Caco-2 (cell line): Measurements from ENCODE around the gene RASA4B. TPM values are rescaled to one million over a fixed set of nuclear protein-coding genes. Genes with fewer than 3 reads are reported as not detected.
A peak's percentile ranks its signal among the peaks of the same experiment; 100 is the strongest.

Experiments used
- BruUV-seq: library from RNA; stranded (reverse); fragments of 400-500 nt; replicated peaks from 2 replicates; lab custom pipeline; 2021; lab: Mats Ljungman, UMichigan
- CTCF ChIA-PET: fragments of 300-600 bp; sonication (Branson Sonifier 250); formaldehyde crosslinking; loops from one replicate; lab custom pipeline; 2022; ENCODE audit warnings: antibody characterized with exemption; lab: Charles Lee
- POLR2A ChIA-PET: fragments of 300-600 bp; sonication (Branson Sonifier 250); formaldehyde crosslinking; loops from one replicate; lab custom pipeline; 2022; ENCODE audit warnings: antibody characterized with exemption; lab: Charles Lee
- DNase-seq, 2 experiments: peaks; one replicate each; pipeline versions ENCODE4 v3.0.0 to v3.0.0-alpha.2; 2020 to 2022
- H3K27me3 ChIP-seq: replicated peaks from 2 replicates; pipeline ENCODE4 v1.6.0; 2011; ENCODE audit warnings: low read length; ENCODE audit not compliant: control insufficient read depth, insufficient read depth
- H3K36me3 ChIP-seq: 2 replicates; pipeline ENCODE4 v1.5.1; 2011; ENCODE audit warnings: low read length; ENCODE audit not compliant: control insufficient read depth, insufficient read depth
- H3K4me1 ChIP-seq: fragments of 250-450 bp; sonication (Bioruptor Pico); 2 replicates; pipeline ENCODE4 v1.5.1; 2020; ENCODE audit warnings: mild to moderate bottlenecking
- H3K4me3 ChIP-seq: 2 replicates; pipeline ENCODE4 v1.5.1; 2011; ENCODE audit warnings: low read depth, mild to moderate bottlenecking, control low read depth, low read length
- H3K9me3 ChIP-seq: fragments of 250-450 bp; sonication (Bioruptor Pico); 2 replicates; pipeline ENCODE4 v1.5.1; 2020; ENCODE audit warnings: mild to moderate bottlenecking, moderate library complexity
- H3K27ac Mint-ChIP-seq: one replicate; pipeline ENCODE4 v1.8.0; 2022; ENCODE audit warnings: mixed read lengths; ENCODE audit not compliant: unreplicated experiment
- H3K27me3 Mint-ChIP-seq: one replicate; pipeline ENCODE4 v1.8.0; 2022; ENCODE audit warnings: mixed read lengths; ENCODE audit not compliant: insufficient read depth, unreplicated experiment
- H3K36me3 Mint-ChIP-seq: one replicate; pipeline ENCODE4 v1.8.0; 2022; ENCODE audit warnings: mild to moderate bottlenecking, mixed read lengths; ENCODE audit not compliant: insufficient read depth, unreplicated experiment
- H3K4me1 Mint-ChIP-seq: one replicate; pipeline ENCODE4 v1.8.0; 2022; ENCODE audit warnings: low read depth, mixed read lengths; ENCODE audit not compliant: unreplicated experiment
- H3K4me3 Mint-ChIP-seq: one replicate; pipeline ENCODE4 v1.8.0; 2022; ENCODE audit warnings: mild to moderate bottlenecking, moderate library complexity, mixed read lengths; ENCODE audit not compliant: unreplicated experiment
- H3K9me3 Mint-ChIP-seq: one replicate; pipeline ENCODE4 v1.8.0; 2022; ENCODE audit warnings: mixed read lengths; ENCODE audit not compliant: unreplicated experiment
- intact Hi-C: fragments of 100-400 bp; cut with micrococcal nuclease; formaldehyde crosslinking; loops from one replicate; pipeline ENCODE4 v1.10.0; 2022; ENCODE audit not compliant: unreplicated experiment
- total RNA-seq: library from RNA; stranded (reverse); gene quantifications from 2 replicates; pipeline ENCODE4 v1.2.3, GENCODE V29; 2022
- TF ChIP-seq, protein P1 (sequence below), 2 experiments: fragments of 200-600 bp in 1 of 2; IDR thresholded peaks; 1 replicate in 1 of 2; 2 replicates in 1 of 2; pipeline versions ENCODE4 v1.5.1 to v1.8.0; 2011 to 2022; ENCODE audit warnings: antibody characterized with exemption in 1 of 2, control low read depth in 1 of 2, inconsistent platforms in 1 of 2, low read depth in 1 of 2, low read length in 1 of 2, mild to moderate bottlenecking in 1 of 2, moderate library complexity in 1 of 2; ENCODE audit not compliant: insufficient read depth in 1 of 2, severe bottlenecking in 1 of 2, unreplicated experiment in 1 of 2

Gene RASA4B
- total RNA-seq, 1 experiment from 2014 or later = 3.2 TPM

DNA sequence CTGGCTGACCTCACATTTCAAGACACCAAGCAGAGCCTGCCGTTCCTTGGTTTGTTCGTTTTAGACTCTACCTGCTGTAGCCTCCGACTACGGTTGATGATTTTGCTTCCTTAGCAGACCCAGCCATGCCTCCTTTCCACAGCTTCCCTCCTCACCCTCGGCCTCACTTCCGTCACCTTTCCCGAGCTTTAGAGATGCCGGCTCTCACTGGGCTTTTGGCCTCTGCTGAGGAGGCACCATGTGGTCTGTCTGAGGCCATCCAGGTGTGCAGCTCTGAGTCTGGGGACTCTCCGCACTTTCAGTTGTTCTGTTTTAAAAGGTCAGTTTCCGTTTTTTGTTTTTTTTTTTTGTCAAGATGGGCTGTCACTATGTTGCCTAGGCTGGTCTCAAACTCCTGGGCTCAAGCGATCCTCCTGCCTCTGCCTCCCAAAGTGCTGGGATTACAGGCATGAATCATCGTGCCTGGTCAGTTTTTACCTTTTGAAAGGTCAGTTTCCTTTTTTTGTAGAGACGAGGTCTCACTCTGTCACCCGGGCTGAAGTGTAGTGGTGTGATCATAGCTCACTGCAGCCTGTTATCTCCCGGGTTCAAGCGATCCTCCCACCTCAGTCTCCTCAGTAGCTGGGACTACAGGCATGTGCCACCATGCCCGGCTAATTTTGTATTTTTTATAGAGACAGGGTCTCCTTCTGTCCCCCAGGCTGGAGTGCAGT, 72.5 kb downstream of the RASA4B start:
- no peaks in the 10 kb centered on the region for H3K9me3 Mint-ChIP-seq
- H3K36me3 ChIP-seq = no peaks in the 10 kb centered on the region
- H3K9me3 ChIP-seq = no peaks in the 10 kb centered on the region
- no TSS peak for BruUV-seq
- TF ChIP-seq, protein P1, sequence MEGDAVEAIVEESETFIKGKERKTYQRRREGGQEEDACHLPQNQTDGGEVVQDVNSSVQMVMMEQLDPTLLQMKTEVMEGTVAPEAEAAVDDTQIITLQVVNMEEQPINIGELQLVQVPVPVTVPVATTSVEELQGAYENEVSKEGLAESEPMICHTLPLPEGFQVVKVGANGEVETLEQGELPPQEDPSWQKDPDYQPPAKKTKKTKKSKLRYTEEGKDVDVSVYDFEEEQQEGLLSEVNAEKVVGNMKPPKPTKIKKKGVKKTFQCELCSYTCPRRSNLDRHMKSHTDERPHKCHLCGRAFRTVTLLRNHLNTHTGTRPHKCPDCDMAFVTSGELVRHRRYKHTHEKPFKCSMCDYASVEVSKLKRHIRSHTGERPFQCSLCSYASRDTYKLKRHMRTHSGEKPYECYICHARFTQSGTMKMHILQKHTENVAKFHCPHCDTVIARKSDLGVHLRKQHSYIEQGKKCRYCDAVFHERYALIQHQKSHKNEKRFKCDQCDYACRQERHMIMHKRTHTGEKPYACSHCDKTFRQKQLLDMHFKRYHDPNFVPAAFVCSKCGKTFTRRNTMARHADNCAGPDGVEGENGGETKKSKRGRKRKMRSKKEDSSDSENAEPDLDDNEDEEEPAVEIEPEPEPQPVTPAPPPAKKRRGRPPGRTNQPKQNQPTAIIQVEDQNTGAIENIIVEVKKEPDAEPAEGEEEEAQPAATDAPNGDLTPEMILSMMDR (IDR thresholded peaks at IDR 0.05; ENCODE audit: insufficient read depth in 1 of 2, low read depth in 1 of 2, low read length in 1 of 2, severe bottlenecking in 1 of 2, unreplicated experiment in 1 of 2) = no peak
- ChIA-PET CTCF (no interaction called here), POLR2A (no interaction called here)
- H3K4me1 Mint-ChIP-seq = no peaks in the 10 kb centered on the region
- no peak overlapping the region for H3K4me3 ChIP-seq
- H3K4me3 Mint-ChIP-seq = no peak overlapping the region
- H3K27me3 ChIP-seq = no peaks in the 10 kb centered on the region
- DNase-seq = no peak
- H3K36me3 Mint-ChIP-seq = peaks cover 10% of the 10 kb centered on the region
- no peak overlapping the region for H3K27ac Mint-ChIP-seq
- peaks cover 4% of the 10 kb centered on the region; the same call in 1 of the 2 replicates for H3K4me1 ChIP-seq
- H3K27me3 Mint-ChIP-seq = no peaks in the 10 kb centered on the region
- intact Hi-C loops = no loop called here

DNA sequence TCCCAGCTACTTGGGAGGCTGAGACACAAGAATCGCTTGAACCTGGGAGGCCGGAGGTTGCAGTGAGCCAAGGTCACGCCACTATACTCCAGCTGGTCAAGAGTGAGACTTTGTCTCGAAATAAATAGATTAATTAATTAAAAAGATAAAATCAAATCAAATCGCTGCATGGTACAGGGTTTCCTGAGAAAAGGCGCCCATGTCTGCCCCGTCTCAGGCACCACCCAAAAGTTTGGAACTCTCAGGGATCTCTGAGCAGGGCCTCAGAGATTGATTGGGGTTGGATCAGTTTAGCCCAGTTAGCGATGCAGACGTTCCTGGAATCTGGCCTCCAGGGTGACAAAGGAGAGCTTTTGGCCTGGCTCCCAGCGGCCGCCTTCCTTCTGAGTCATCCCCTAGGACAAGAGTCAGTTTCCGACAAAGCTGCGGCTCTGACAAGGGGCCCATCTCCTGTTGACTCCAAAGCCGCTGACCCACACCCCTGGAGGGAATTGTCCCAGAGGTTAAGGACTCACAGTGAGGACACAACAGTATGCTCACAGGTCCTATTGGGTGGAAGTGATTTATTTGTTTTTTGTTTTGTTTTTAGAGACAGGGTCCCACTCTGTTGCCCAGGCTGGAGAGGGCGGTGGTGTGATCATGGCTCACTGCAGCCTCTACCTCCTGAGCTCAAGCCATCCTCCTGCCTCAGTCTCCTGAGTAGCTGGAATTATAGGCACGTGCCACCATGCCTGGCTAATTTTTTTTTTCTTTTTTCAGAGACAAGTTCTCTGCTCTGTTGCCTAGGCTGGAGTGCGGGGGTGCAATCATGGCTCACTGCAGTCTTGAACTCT, 77.4 kb downstream of the RASA4B start:
- no peaks in the 10 kb centered on the region for H3K4me1 Mint-ChIP-seq
- CTCF ChIA-PET = no interaction called here
- no peak overlapping the region for H3K27ac Mint-ChIP-seq
- Histone ChIP-seq H3K36me3 (no peaks in the 10 kb centered on the region), H3K27me3 (no peaks in the 10 kb centered on the region), H3K4me1 (peaks cover 7% of the 10 kb centered on the region; the same call in 1 of the 2 replicates), H3K4me3 (no peak overlapping the region), H3K9me3 (no peaks in the 10 kb centered on the region)
- no peaks in the 10 kb centered on the region for H3K27me3 Mint-ChIP-seq
- H3K9me3 Mint-ChIP-seq = no peaks in the 10 kb centered on the region
- BruUV-seq = no TSS peak
- intact Hi-C loops = no loop called here
- DNase-seq = peak; percentile 48 to 68
- TF ChIP-seq, protein P1 (IDR thresholded peaks at IDR 0.05; ENCODE audit: insufficient read depth in 1 of 2, low read depth in 1 of 2, low read length in 1 of 2, severe bottlenecking in 1 of 2, unreplicated experiment in 1 of 2) = no peak
- peaks cover 10% of the 10 kb centered on the region for H3K36me3 Mint-ChIP-seq
- H3K4me3 Mint-ChIP-seq = no peak overlapping the region
- POLR2A ChIA-PET = no interaction called here

DNA sequence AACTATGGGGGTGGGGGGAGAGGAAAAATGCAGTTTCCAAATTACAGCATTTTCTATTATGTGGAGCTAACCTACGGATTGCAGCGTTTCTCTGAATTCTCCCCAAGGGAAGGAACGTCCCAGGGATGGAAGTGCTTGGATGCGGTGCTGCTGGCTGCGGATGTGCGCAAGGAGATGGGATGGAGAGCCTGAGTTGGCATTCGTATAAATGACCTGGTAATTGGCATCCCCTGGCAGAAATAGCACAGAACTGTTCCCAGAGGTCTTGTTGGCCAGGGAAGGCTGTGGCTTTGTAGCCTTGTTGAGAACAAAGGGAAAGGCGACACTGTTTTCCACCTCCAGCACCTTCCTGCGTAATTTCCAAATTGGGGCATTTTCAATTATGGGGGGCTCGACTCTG, 81.5 kb downstream of the RASA4B start:
- peak overlapping the region; percentile 46 for H3K27ac Mint-ChIP-seq
- H3K36me3 ChIP-seq = no peaks in the 10 kb centered on the region
- peaks cover 8% of the 10 kb centered on the region for H3K4me1 Mint-ChIP-seq
- no peak for DNase-seq
- no peaks in the 10 kb centered on the region for H3K27me3 ChIP-seq
- H3K4me3 ChIP-seq = no peak overlapping the region
- CTCF ChIA-PET = no interaction called here
- POLR2A ChIA-PET = no interaction called here
- no peaks in the 10 kb centered on the region for H3K27me3 Mint-ChIP-seq
- no peaks in the 10 kb centered on the region for H3K9me3 Mint-ChIP-seq
- intact Hi-C loops = no loop called here
- H3K4me1 ChIP-seq = peaks cover 26% of the 10 kb centered on the region
- TF ChIP-seq, protein P1 (IDR thresholded peaks at IDR 0.05; ENCODE audit: insufficient read depth in 1 of 2, low read depth in 1 of 2, low read length in 1 of 2, severe bottlenecking in 1 of 2, unreplicated experiment in 1 of 2) = no peak
- no peaks in the 10 kb centered on the region for H3K9me3 ChIP-seq
- TSS peak; percentile 24 for BruUV-seq
- no peak overlapping the region for H3K4me3 Mint-ChIP-seq
- peaks cover 14% of the 10 kb centered on the region for H3K36me3 Mint-ChIP-seq
